Measurements from ENCODE around the gene DAZAP1.

DNA sequence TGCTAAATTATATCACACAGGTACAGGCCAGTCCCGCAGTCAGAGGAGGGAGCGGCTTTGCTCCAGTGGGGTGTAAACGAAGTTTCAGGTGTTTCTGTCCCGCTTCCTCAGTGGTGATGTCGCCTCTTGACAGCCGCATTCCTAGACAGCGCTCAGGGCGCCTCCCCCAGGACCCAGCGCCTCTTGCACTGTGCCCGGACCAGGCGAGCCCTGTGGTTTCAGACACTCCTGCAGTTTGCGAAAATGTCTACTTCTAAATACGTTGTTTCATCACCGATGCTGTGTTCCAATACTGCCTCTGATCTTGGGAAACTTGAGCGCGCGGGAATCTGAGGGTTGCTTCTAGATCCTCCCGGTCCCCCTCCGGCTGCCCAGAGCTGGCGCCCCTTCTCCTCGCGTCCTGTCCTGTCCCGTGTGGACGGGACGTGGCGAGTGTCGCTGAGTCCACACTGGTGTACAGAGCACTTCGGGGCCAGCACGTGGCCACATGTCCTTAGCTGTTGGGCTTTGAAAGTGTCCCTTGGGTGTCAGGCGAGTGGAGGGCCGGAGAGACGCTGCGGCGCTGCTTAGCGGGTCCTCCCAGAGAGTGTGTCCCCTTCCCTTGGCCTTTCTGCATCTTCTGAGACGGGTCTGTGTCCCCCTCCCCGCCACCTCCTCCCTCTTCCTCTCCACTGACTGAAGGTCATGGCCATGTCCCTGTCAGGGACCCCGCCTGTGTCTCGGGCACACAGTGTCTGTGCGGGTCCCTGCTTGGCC is 16.2 kb downstream of the DAZAP1 start:
- no peak for TF ChIP-seq GATA3 (IDR thresholded peaks at IDR 0.05; ENCODE audit: low read depth, low read length)
- TF ChIP-seq GATA2 (IDR thresholded peaks at IDR 0.05; ENCODE audit: low read depth, low read length): no peak
